ENCODE measurements around the gene VARS2. TPM values are rescaled to one million over a fixed set of nuclear protein-coding genes. Genes with fewer than 3 reads are reported as not detected.

The VARS2 gene
- total RNA-seq, 1 donor from 2014 or later = 21.0 TPM

GRCh38 chr6:30893666-30894065, 20.4 kb upstream of the VARS2 start:
- H3K4me1 ChIP-seq = peaks cover 4% of the 10 kb centered on the region
- TF ChIP-seq CTCF (IDR thresholded peaks at IDR 0.05; ENCODE audit: borderline replicate concordance) = no peak
- H3K36me3 ChIP-seq = peaks cover 46% of the 10 kb centered on the region
- no peak overlapping the region for H3K27ac ChIP-seq (replicated peaks)
- DNase-seq = no peak
- H3K9me3 ChIP-seq (replicated peaks) = no peaks in the 10 kb centered on the region
- no peak overlapping the region for H3K4me3 ChIP-seq
- intact Hi-C loops (cut with micrococcal nuclease) = no loop called here
- no peaks in the 10 kb centered on the region for H3K27me3 ChIP-seq (ENCODE audit: low read depth)

- Histone ChIP-seq H3K9me3 (replicated peaks) (no peaks in the 10 kb centered on the region), H3K27me3 (ENCODE audit: low read depth) (no peaks in the 10 kb centered on the region)
- intact Hi-C loops (cut with micrococcal nuclease) = no loop called here
Observed at GRCh38 chr6:30894381-30894780, 19.7 kb upstream of the VARS2 start.

GRCh38 chr6:30894935-30895334, 19.1 kb upstream of the VARS2 start:
- Histone ChIP-seq H3K27ac (replicated peaks) (no peak overlapping the region), H3K27me3 (ENCODE audit: low read depth) (no peaks in the 10 kb centered on the region), H3K36me3 (peaks cover 55% of the 10 kb centered on the region), H3K9me3 (replicated peaks) (no peaks in the 10 kb centered on the region), H3K4me1 (no peaks in the 10 kb centered on the region), H3K4me3 (no peak overlapping the region)
- intact Hi-C loops (cut with micrococcal nuclease) = no loop called here
- no peak for TF ChIP-seq CTCF (IDR thresholded peaks at IDR 0.05; ENCODE audit: borderline replicate concordance)
- DNase-seq = no peak

More at GRCh38 chr6:30894381-30894780, 19.7 kb upstream of the VARS2 start:
- no peak for DNase-seq
- H3K27ac ChIP-seq (replicated peaks) = no peak overlapping the region
- H3K36me3 ChIP-seq = peaks cover 53% of the 10 kb centered on the region
- H3K4me1 ChIP-seq = no peaks in the 10 kb centered on the region
- no peak overlapping the region for H3K4me3 ChIP-seq
- TF ChIP-seq CTCF (IDR thresholded peaks at IDR 0.05; ENCODE audit: borderline replicate concordance) = no peak

GRCh38 chr6:30895343-30895742, 18.7 kb upstream of the VARS2 start:
- DNase-seq = no peak
- no peaks in the 10 kb centered on the region for H3K9me3 ChIP-seq (replicated peaks)
- no peaks in the 10 kb centered on the region for H3K27me3 ChIP-seq (ENCODE audit: low read depth)
- H3K4me1 ChIP-seq = no peaks in the 10 kb centered on the region
- H3K27ac ChIP-seq (replicated peaks) = no peak overlapping the region
- intact Hi-C loops (cut with micrococcal nuclease) = no loop called here
- H3K36me3 ChIP-seq = peaks cover 55% of the 10 kb centered on the region
- no peak overlapping the region for H3K4me3 ChIP-seq
- TF ChIP-seq CTCF (IDR thresholded peaks at IDR 0.05; ENCODE audit: borderline replicate concordance) = no peak

GRCh38 chr6:30896541-30896940, 17.5 kb upstream of the VARS2 start:
- H3K36me3 ChIP-seq = peaks cover 55% of the 10 kb centered on the region
- no peak overlapping the region for H3K27ac ChIP-seq (replicated peaks)
- no peak for TF ChIP-seq CTCF (IDR thresholded peaks at IDR 0.05; ENCODE audit: borderline replicate concordance)
- H3K27me3 ChIP-seq (ENCODE audit: low read depth) = no peaks in the 10 kb centered on the region
- intact Hi-C loops (cut with micrococcal nuclease) = no loop called here
- no peaks in the 10 kb centered on the region for H3K4me1 ChIP-seq
- no peak for DNase-seq
- H3K9me3 ChIP-seq (replicated peaks) = no peaks in the 10 kb centered on the region
- no peak overlapping the region for H3K4me3 ChIP-seq

GRCh38 chr6:30897882-30898281, 16.2 kb upstream of the VARS2 start:
- DNase-seq = no peak
- H3K9me3 ChIP-seq (replicated peaks) = no peaks in the 10 kb centered on the region
- intact Hi-C loops (cut with micrococcal nuclease) = no loop called here
- no peak for TF ChIP-seq CTCF (IDR thresholded peaks at IDR 0.05; ENCODE audit: borderline replicate concordance)
- no peak overlapping the region for H3K27ac ChIP-seq (replicated peaks)
- no peak overlapping the region for H3K4me3 ChIP-seq
- no peaks in the 10 kb centered on the region for H3K4me1 ChIP-seq
- peaks cover 45% of the 10 kb centered on the region for H3K36me3 ChIP-seq
- H3K27me3 ChIP-seq (ENCODE audit: low read depth) = no peaks in the 10 kb centered on the region
